Erythroblast (primary cell): Measurements from ENCODE around the gene DCP1B.

Source experiments
- GATA1 ChIP-seq: IDR thresholded peaks from 2 replicates; pipeline ENCODE4 v1.6.1; 2011; ENCODE audit warnings: low read depth, mild to moderate bottlenecking, control low read depth, low read length, moderate library complexity
- POLR2A ChIP-seq: IDR thresholded peaks from 2 replicates; pipeline ENCODE4 v1.6.1; 2011; ENCODE audit warnings: mild to moderate bottlenecking, low read length

GRCh38 chr12:2009623-2010022 is 5.4 kb upstream of the DCP1B start:
- no peak for TF ChIP-seq POLR2A
- no peak for TF ChIP-seq GATA1
